Psoas muscle (tissue), 8 donors: ENCODE results near the gene PLAGL2. TPM values are rescaled to one million over a fixed set of nuclear protein-coding genes. Genes with fewer than 3 reads are reported as not detected.

Experiments
- ATAC-seq, 4 donors: fragments of 200-7000 bp; cut with Tn5 transposase; one replicate each; pipeline ENCODE4 v1.9.1; 2020; ENCODE audit warnings: moderate library complexity in 3 of 4, mild to moderate bottlenecking in 2 of 4
- DNase-seq, 2 donors: peaks; one replicate each; pipeline ENCODE4 v3.0.0-alpha.2; 2020
- H3K27ac ChIP-seq: fragments of 200-600 bp; one replicate; pipeline ENCODE4 v1.8.0; 2022
- H3K27me3 ChIP-seq, 3 donors: fragments of 200-600 bp in 1 of 3; one replicate each; pipeline versions ENCODE4 v1.6.1 to v1.8.0; 2013 to 2022; ENCODE audit warnings: low read length in 2 of 3, mild to moderate bottlenecking in 2 of 3, moderate library complexity in 1 of 3; ENCODE audit not compliant: insufficient read depth in 3 of 3
- H3K36me3 ChIP-seq, 2 donors: fragments of 200-600 bp in 1 of 2; one replicate each; pipeline versions ENCODE4 v1.6.1 to v1.8.0; 2013 to 2022; ENCODE audit warnings: low read depth in 1 of 2, mild to moderate bottlenecking in 1 of 2, moderate library complexity in 1 of 2; ENCODE audit not compliant: insufficient read depth in 1 of 2
- H3K4me1 ChIP-seq: fragments of 200-600 bp; one replicate; pipeline ENCODE4 v1.8.0; 2022
- H3K4me3 ChIP-seq: fragments of 200-600 bp; one replicate; pipeline ENCODE4 v1.8.0; 2022; ENCODE audit warnings: mild to moderate bottlenecking
- H3K9me3 ChIP-seq: fragments of 200-600 bp; one replicate; pipeline ENCODE4 v1.8.0; 2022
- CTCF ChIP-seq: fragments of 200-600 bp; IDR thresholded peaks from one replicate; pipeline ENCODE4 v1.8.0; 2022; ENCODE audit warnings: antibody characterized with exemption
- WGBS, 3 donors: extraction: QIAGEN DNeasy Blood & Tissue Kit; methylation state at CpG; one replicate each; pipeline versions ENCODE4 v1.1.6 to v1.1.7; 2013; 5-methylcytosine and 5-hydroxymethylcytosine counted together
- intact Hi-C, 2 donors: fragments of 100-400 bp; cut with DNase I; formaldehyde crosslinking; loops; one replicate each; pipeline versions ENCODE4 v1.11.0 to v1.14.2; 2022
- polyA plus RNA-seq, 3 donors: library from polyadenylated mRNA; stranded (reverse); fragments of 200-250 nt; gene quantifications; one replicate each; pipeline ENCODE4 v1.2.3, GENCODE V29; 2013
- total RNA-seq, 4 donors: library from RNA; stranded (reverse); fragmentation: NEBNext Ultra II Directional in 2 of 4; extraction: Animal tissue kit (Norgen Biotek cat#: 25700) in 2 of 4; gene quantifications; one replicate each; pipeline versions ENCODE4 v1.2.1 to v1.2.4, GENCODE V29; 2021 to 2023
- donor health status: healthy with polysubstance abuse.
- donor health status: DM: no; HTN: no; CAD: no; lungs with moderate emphysema.
- donor health status: Bipolar disorder and iron deficiency.
- donor health status: healthy.
- donor health status: DM: yes; HTN: yes; CAD: no.
- donor health status: DM: no; HTN: no; CAD: no.
- donor health status: DM: no; HTN: no; CAD: no.
- donor health status: DM: yes; HTN: yes; CAD: no.

PLAGL2 gene
- total and polyA plus RNA-seq, 7 donors, result 1.7 to 9.6 (median 5.2) TPM

- Histone ChIP-seq H3K36me3 (peaks cover 3 to 23% of the 10 kb centered on the region in 2 donors), H3K27me3 (no peaks in the 10 kb centered on the region), H3K4me3 (peak overlapping the region; percentile 91), H3K27ac (peak overlapping the region; percentile 96), H3K4me1 (peaks cover 70% of the 10 kb centered on the region), H3K9me3 (no peaks in the 10 kb centered on the region)
- no peak for TF ChIP-seq CTCF
- 14 to 26% (median 16%) methylated on average over 8 of the region's 8 CpGs for WGBS, 3 donors
- peak in 3 of 4 donors; percentile 31 to 58 (median 47) for ATAC-seq
- intact Hi-C loops, result loop anchor here (2.0 to 10.0 kb wide), 3 partner anchors 91 to 155 kb away; partner anchors contain the start of gene ASXL1 (in 1 of the 2)
- no peak for DNase-seq
Measured at GRCh38 chr20:32205843-32206759, 1.4 kb downstream of the PLAGL2 start.

GRCh38 chr20:32205110-32205842 is 2.3 kb downstream of the PLAGL2 start:
- peaks cover 73% of the 10 kb centered on the region for H3K4me1 ChIP-seq
- no peaks in the 10 kb centered on the region for H3K9me3 ChIP-seq
- peak in 3 of 4 donors; percentile 57 to 60 (median 60) for ATAC-seq
- H3K4me3 ChIP-seq, result peak overlapping the region; percentile 91
- H3K27ac ChIP-seq, result peak overlapping the region; percentile 96
- H3K36me3 ChIP-seq, result peaks cover 3 to 23% of the 10 kb centered on the region in 2 donors
- intact Hi-C loops, result loop anchor here (10.0 kb wide), 2 partner anchors 90 to 150 kb away; partner anchors contain the start of gene ASXL1 (in 1 of the 2)
- DNase-seq, result no peak
- no peaks in the 10 kb centered on the region for H3K27me3 ChIP-seq
- WGBS, 3 donors, result 21 to 43% (median 32%) methylated on average over 5 of the region's 5 CpGs
- no peak for TF ChIP-seq CTCF

GRCh38 chr20:32204205-32205109 is 3.1 kb downstream of the PLAGL2 start:
- no peak for TF ChIP-seq CTCF
- H3K36me3 ChIP-seq, result peaks cover 3 to 26% of the 10 kb centered on the region in 2 donors
- H3K27me3 ChIP-seq, result no peaks in the 10 kb centered on the region
- WGBS, 3 donors, result 31 to 53% (median 34%) methylated on average over 4 of the region's 4 CpGs
- intact Hi-C loops, result loop anchor here (5.0 to 10.0 kb wide), 3 partner anchors 52 to 150 kb away; partner anchors contain the start of gene ASXL1 (in 1 of the 2)
- peak overlapping the region; percentile 91 for H3K4me3 ChIP-seq
- DNase-seq (no peak), ATAC-seq (peak in 1 of 4 donors; percentile 36)
- H3K27ac ChIP-seq, result peak overlapping the region; percentile 96
- peaks cover 75% of the 10 kb centered on the region for H3K4me1 ChIP-seq
- no peaks in the 10 kb centered on the region for H3K9me3 ChIP-seq
